Measurements from ENCODE around the gene VWA5B1.

- TF ChIP-seq CTCF (IDR thresholded peaks at IDR 0.05; ENCODE audit: low read length) (no peak), EZH2 (optimal IDR thresholded peaks at IDR 0.05; ENCODE audit: low read depth, low read length) (no peak), EZH2phosphoT487 (IDR thresholded peaks at IDR 0.05; ENCODE audit: low read length) (no peak)
These were observed 104.6 kb downstream of the VWA5B1 start for GRCh38 chr1:20395255-20395654.
